IPS-18a (cell line): ENCODE measurements around the gene AQP2.
A peak's percentile ranks its signal among the peaks of the same experiment; 100 is the strongest.

Source experiments
- H3K27ac ChIP-seq: one replicate; pipeline ENCODE4 v1.5.1; 2013; ENCODE audit warnings: low read length
- H3K27me3 ChIP-seq: one replicate; pipeline ENCODE4 v1.6.1; 2013; ENCODE audit warnings: mild to moderate bottlenecking, low read length; ENCODE audit not compliant: control insufficient read depth, insufficient read depth
- H3K36me3 ChIP-seq: one replicate; pipeline ENCODE4 v1.6.1; 2013; ENCODE audit warnings: low read depth, low read length; ENCODE audit not compliant: control insufficient read depth
- H3K4me1 ChIP-seq: one replicate; pipeline ENCODE4 v1.6.1; 2013; ENCODE audit warnings: low read depth, low read length; ENCODE audit not compliant: control insufficient read depth
- H3K4me3 ChIP-seq: one replicate; pipeline ENCODE4 v1.5.1; 2013; ENCODE audit warnings: low read length
- H3K9ac ChIP-seq: one replicate; pipeline ENCODE4 v1.6.1; 2013; ENCODE audit warnings: mild to moderate bottlenecking, low read length, moderate library complexity
- H3K9me3 ChIP-seq: one replicate; pipeline ENCODE4 v1.6.1; 2013; ENCODE audit warnings: low read depth, low read length; ENCODE audit not compliant: control insufficient read depth

Gene AQP2, protein sequence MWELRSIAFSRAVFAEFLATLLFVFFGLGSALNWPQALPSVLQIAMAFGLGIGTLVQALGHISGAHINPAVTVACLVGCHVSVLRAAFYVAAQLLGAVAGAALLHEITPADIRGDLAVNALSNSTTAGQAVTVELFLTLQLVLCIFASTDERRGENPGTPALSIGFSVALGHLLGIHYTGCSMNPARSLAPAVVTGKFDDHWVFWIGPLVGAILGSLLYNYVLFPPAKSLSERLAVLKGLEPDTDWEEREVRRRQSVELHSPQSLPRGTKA

DNA sequence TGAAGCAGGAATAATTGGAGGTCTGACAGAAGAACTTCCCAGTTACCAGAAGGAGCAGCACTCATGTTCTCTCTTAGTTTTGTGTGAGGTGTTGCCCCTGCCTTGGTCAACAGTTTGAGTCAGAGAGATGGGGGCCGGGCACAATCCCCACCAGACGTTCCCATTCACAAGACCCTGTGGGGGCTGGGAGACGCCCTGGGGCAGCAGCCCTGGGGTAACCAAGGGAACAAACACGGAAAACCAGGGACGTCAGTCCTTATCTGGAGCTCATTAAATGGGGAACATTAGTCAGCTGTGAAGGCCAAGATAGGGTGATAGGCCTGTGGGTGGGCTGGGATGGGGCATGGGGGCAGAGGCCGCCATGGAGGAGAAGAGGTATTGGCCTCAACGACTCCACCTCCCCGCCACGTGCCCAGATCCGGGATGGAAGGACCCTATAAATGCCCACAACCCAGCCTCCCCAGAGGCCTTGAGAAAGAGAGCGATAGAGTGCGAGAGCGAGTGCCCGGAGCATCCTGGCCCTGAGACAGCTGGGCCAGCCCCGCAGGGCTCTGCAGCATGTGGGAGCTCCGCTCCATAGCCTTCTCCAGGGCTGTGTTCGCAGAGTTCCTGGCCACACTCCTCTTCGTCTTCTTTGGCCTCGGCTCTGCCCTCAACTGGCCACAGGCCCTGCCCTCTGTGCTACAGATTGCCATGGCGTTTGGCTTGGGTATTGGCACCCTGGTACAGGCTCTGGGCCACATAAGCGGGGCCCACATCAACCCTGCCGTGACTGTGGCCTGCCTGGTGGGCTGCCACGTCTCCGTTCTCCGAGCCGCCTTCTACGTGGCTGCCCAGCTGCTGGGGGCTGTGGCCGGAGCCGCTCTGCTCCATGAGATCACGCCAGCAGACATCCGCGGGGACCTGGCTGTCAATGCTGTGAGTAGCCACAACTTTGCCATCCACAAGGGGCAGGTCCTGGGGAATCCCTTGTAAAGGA, at the start of gene AQP2:
AQP2 (plus strand) TSS at position 465 of the 979 bp plus-strand sequence; CDS start at position 559, 94 bp downstream.
- no peaks in the 10 kb centered on the region for H3K9me3 ChIP-seq
- H3K27me3 ChIP-seq = peaks cover under 1% of the 10 kb centered on the region
- no peaks in the 10 kb centered on the region for H3K36me3 ChIP-seq
- H3K9ac ChIP-seq = no peak within 1 kb of the TSS
- peaks cover 15% of the 10 kb centered on the region for H3K4me1 ChIP-seq
- no peak within 1 kb of the TSS for H3K27ac ChIP-seq
- H3K4me3 ChIP-seq = no peak within 1 kb of the TSS

DNA sequence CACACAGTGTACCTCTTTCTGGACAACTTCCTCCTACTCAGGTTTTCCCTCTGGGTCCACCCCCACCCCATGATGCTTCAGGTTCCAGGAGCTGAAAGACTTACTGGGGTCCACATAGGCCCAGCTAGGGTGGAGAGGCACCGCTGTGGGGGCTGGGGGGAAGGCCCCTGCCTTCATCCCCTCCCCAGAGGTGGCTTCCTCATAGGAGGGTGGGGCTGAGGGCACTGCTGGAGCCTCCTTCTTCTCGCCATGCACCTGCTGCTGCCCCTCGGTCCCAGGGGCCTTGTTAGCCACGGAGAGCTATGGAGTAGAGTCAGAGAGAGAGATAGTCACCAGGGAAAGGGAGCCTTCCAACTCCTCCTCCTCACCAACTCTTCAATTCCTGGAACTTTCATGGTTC, 49.5 kb upstream of the AQP2 start:
- no peak overlapping the region for H3K9ac ChIP-seq
- no peak overlapping the region for H3K27ac ChIP-seq
- peaks cover 3% of the 10 kb centered on the region for H3K4me1 ChIP-seq
- no peaks in the 10 kb centered on the region for H3K36me3 ChIP-seq
- no peak overlapping the region for H3K4me3 ChIP-seq
- peaks cover 18% of the 10 kb centered on the region for H3K27me3 ChIP-seq
- no peaks in the 10 kb centered on the region for H3K9me3 ChIP-seq

DNA sequence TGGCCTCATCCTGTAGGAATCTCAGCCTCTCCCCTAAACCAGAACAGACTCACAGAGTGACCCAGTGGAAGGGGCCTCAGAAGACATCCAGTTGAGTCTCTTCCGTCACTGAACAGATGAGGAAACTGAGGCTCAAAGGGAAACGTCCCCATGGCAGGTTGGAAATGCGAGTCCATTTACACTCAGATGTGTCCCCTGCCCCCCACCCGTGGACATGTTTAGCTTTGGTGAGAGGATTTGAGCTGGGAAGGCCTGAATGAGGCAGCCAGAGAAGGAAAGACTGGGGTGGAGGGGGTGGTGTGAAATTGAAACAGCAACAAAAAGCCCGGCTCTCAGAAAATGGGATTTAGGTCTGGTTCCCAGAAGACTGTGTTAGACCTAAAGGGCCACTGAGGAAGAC, 48.6 kb upstream of the AQP2 start:
- H3K4me1 ChIP-seq = peaks cover 3% of the 10 kb centered on the region
- no peak overlapping the region for H3K4me3 ChIP-seq
- no peaks in the 10 kb centered on the region for H3K36me3 ChIP-seq
- peaks cover 18% of the 10 kb centered on the region for H3K27me3 ChIP-seq
- H3K9me3 ChIP-seq = no peaks in the 10 kb centered on the region
- no peak overlapping the region for H3K9ac ChIP-seq
- no peak overlapping the region for H3K27ac ChIP-seq

DNA sequence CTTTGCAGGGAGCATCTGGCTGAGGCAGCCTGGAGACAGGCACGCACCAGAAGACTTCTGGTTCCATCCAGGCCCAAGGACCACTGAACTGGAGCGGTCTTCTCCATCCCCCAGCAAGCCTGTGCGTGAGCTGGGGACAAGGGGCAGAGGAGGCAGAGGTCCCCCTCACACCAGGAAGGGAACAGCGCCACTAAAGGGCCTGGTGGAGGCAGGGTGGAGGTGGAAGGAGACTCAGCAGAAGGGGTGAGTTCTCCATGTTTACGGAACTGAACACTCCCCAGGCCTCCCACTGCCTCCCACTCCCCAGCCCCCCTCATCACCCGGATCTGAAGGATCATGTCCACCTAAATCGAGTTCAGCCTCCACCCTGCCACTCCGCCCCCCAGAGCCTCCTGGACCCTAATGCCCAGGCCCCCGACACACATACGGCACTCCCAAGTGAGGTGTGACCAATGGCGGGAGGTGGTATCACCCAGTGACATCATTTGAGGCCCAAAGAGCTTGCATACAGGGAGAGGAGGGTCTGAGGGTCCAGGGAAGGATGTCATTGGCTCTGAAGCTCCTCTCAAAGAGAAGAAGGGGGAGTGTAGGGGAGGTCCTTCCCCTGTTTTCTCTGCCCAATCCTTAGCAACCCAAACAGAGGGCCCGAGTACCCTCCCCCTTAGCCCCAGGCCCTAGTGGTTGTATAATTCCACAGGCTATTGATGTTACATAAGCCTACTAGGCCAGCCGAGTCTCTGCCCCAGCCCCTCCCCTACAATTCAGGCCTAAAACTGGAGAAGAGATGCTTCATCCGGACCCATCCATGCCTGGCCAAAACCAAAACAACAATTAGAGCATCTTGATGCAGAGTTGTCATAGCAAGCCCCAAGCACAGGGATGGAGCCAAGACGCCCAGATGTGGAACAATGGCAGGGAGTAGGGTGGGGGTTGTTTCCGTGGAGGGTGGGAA, 47.9 kb upstream of the AQP2 start:
- no peaks in the 10 kb centered on the region for H3K9me3 ChIP-seq
- H3K4me1 ChIP-seq = peaks cover 3% of the 10 kb centered on the region
- H3K36me3 ChIP-seq = no peaks in the 10 kb centered on the region
- no peak overlapping the region for H3K4me3 ChIP-seq
- H3K27me3 ChIP-seq = peaks cover 18% of the 10 kb centered on the region
- H3K27ac ChIP-seq = no peak overlapping the region
- no peak overlapping the region for H3K9ac ChIP-seq

DNA sequence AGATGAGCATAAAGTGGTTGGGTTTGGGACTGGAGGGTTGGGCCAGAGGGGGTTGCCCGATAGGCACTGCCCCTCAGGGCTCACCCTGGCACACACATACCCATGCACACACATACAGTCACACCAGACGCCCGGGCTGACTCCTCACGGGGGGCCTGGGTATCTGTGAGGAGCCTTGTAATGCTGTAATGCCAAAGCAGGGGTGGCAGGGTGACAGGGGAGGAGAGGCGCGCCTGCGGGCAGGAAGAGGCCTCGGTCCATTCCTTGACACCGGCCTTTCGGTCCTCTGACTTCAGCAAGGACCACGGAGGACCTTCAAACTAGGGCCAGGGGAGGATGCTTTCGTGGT, 47.2 kb upstream of the AQP2 start:
- Histone ChIP-seq H3K27me3 (peaks cover 18% of the 10 kb centered on the region), H3K4me3 (no peak overlapping the region), H3K36me3 (no peaks in the 10 kb centered on the region), H3K9me3 (no peaks in the 10 kb centered on the region), H3K27ac (no peak overlapping the region), H3K4me1 (peaks cover 3% of the 10 kb centered on the region), H3K9ac (no peak overlapping the region)

DNA sequence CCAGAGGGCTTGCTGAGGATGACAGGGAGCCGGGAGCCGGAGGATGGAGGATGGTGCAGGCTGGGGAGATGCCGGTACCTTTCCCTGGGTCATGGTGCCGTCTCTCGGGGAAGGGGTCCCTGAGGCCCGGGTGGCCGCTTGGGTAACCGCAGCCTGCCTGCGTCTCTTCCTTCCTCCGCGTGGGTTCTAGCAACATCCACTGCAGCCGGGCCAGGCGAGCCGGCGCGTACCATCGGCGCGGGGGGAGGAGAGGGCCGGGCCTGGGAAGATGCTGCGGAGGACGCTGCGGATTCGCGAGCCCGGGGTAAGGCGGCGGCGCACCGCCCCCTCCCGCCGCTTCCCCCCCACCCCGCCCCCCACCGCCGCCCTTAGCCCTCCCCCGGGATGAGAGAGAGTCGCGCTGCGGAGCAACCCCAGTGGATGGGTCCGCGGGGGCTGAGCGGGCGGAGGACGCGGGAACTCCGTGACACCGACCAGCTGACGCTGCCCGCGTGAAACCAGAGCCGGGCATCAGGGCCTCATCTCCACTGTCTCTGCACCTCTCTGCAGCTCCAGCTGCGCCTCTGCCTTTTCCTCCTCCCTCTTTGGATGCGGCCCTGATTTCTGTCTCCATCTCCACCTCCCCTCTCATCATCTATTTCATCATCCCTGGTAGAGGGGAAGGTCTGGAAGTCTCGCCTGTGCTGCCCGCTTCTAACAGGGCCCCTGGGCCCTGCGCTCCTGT, 46.7 kb upstream of the AQP2 start, which contains the start of gene FAIM2:
FAIM2 (minus strand) TSS at position 201 of the 724 bp plus-strand sequence; CDS start at position 93, 108 bp downstream.
- no peaks in the 10 kb centered on the region for H3K9me3 ChIP-seq
- peak within 1 kb of the TSS; percentile 37 for H3K4me3 ChIP-seq
- H3K9ac ChIP-seq = no peak within 1 kb of the TSS

DNA sequence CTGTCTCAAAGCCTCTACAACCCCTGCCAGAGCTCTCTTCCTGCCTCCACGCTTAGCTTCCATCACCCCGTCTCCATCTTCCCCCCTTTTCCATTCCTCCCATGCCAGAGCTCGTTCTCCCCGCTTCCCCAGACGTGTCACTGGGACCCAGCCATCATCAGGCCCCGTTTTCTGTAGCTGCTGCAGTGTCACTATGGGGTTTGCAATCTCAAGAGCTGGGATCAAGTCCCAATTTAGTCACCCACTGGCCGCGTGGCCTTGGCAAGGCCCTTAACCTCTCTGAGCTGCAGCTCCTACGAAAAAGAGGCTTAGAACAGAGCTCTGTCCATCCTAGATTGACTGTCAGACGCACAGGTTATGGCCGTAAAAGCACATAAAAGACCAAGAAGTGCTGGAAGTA, 45.9 kb upstream of the AQP2 start:
- no peak overlapping the region for H3K27ac ChIP-seq
- no peak overlapping the region for H3K4me3 ChIP-seq
- H3K9ac ChIP-seq = no peak overlapping the region
- peaks cover 3% of the 10 kb centered on the region for H3K4me1 ChIP-seq
- H3K27me3 ChIP-seq = peaks cover 18% of the 10 kb centered on the region
- H3K9me3 ChIP-seq = no peaks in the 10 kb centered on the region
- no peaks in the 10 kb centered on the region for H3K36me3 ChIP-seq

More for the DNA sequence above, 46.7 kb upstream of the AQP2 start, which contains the start of gene FAIM2:
- Histone ChIP-seq H3K27ac (no peak within 1 kb of the TSS), H3K4me1 (peaks cover 3% of the 10 kb centered on the region), H3K27me3 (peaks cover 18% of the 10 kb centered on the region), H3K36me3 (no peaks in the 10 kb centered on the region)

DNA sequence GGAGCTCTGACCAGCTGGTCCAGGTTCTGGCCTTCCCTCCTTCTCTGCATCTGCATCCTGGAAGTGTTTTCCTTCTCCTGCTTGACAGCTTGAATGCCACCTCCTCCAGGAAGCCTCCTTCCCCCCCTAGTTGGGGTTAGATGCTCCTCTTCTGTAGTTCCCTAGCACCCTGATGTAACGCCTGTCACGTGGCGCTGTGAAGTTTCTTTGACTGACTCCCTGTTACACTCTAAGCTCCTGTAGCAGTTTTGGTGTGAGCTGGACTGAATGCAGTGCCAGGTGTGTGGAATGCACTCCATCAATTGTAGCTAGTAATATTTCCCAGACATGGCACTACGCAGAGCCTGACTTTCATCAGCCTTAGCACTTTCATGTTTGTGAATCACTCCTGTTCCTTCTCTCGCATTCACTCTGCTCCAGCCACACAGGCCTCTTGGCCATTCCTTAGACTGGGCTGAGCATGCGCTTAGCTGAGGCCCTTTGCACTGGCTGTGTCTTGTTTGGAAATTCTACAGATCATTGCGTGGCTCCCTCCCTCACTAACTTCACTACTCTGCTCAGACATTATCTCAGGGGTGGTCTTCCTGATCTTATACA, 44.7 kb upstream of the AQP2 start:
- Histone ChIP-seq H3K9me3 (no peaks in the 10 kb centered on the region), H3K27me3 (peaks cover 22% of the 10 kb centered on the region), H3K36me3 (no peaks in the 10 kb centered on the region), H3K27ac (no peak overlapping the region), H3K4me3 (no peak overlapping the region), H3K9ac (no peak overlapping the region), H3K4me1 (peaks cover 11% of the 10 kb centered on the region)

DNA sequence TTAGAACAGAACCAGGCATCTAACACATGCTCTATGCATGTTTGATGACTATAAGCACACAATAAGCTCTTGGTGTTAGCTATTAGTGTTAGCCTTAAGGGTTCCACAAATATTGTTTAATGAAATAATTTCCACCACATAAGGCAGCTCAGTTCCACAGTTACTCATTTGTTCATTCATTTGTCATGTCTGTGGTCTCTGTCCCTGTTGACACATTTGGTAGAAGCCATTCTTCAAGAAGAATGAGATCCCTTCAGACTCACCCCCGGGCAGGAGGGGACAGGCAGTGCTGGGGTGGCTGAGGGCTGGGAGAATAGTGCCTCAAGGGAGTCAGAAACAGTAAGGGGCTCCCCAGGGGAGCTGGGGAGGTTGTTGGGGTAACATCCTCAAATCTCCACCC, 43.2 kb upstream of the AQP2 start:
- Histone ChIP-seq H3K4me3 (no peak overlapping the region), H3K27ac (no peak overlapping the region), H3K9me3 (no peaks in the 10 kb centered on the region), H3K4me1 (peaks cover 11% of the 10 kb centered on the region), H3K27me3 (peaks cover 22% of the 10 kb centered on the region), H3K36me3 (no peaks in the 10 kb centered on the region), H3K9ac (no peak overlapping the region)

DNA sequence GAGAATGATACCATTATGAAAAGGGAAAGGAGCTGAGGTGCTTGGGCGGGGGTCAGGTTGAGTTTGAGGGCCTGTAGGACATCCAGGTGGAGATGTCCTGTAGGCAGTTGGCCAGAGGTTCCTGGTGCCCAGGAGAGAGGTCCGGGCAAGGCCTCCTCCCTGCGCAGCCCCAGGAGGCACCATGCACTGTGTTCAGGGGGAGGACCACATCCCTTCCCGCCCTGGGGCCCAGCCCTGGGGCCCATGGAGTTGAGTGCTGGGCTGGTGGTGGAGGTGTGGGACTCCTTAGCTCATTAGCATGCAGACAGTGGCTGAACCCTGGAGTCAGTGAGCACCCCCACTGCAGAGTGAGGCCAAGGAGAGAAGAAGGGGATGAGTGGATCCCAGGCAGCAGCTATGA, 41.2 kb upstream of the AQP2 start:
- Histone ChIP-seq H3K4me1 (peaks cover 12% of the 10 kb centered on the region), H3K36me3 (no peaks in the 10 kb centered on the region), H3K9ac (no peak overlapping the region), H3K27ac (no peak overlapping the region), H3K9me3 (no peaks in the 10 kb centered on the region), H3K27me3 (peaks cover 10% of the 10 kb centered on the region), H3K4me3 (no peak overlapping the region)
